22Rv1 (cell line): Measurements from ENCODE around the gene TAS1R3.

ENCODE experiments used
- CTCF ChIP-seq: fragments of 450-650 bp; IDR thresholded peaks from 2 replicates; pipeline ENCODE4 v1.5.1; 2017; ENCODE audit warnings: mild to moderate bottlenecking
- ZFX ChIP-seq: fragments of 450-650 bp; IDR thresholded peaks from 2 replicates; pipeline ENCODE4 v1.6.1; 2017; ENCODE audit warnings: antibody characterized with exemption, borderline replicate concordance

DNA sequence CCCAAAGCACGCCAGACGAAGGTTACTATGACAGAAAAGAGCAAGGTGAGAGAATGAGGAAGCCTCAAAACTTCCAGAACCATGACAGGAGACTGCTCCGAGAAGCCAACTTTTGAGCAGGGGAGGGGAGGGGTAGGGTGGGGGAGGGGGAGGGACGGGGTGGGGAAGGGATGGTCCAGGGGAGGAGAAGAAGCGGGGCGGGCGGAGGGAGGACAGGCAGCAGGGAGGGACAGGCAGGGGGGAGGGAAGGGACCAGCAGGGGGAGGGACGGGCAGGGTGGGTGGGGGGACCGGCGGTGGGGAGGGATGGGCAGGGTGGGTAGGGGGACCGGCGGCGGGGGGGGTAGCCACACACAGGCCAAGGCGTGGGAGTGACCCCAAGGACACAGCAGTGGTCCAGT is 8.7 kb upstream of the TAS1R3 start:
- TF ChIP-seq CTCF (no peak), ZFX (no peak)
